Spleen (tissue), 11 donors: ENCODE results near the gene ADGRB2. TPM values are rescaled to one million over a fixed set of nuclear protein-coding genes. Genes with fewer than 3 reads are reported as not detected.

Experiments
- DNase-seq: peaks from one replicate; pipeline ENCODE4 v3.0.0-alpha.2; 2020
- H3K27ac ChIP-seq, 8 donors: fragments of 200-600 bp; sonication (generic) in 7 of 8; 1 replicate in 4 of 8; 2 replicates in 4 of 8; pipeline versions ENCODE4 v1.5.0 to v1.8.0; 2016 to 2021; ENCODE audit warnings: inconsistent platforms in 4 of 8, mild to moderate bottlenecking in 4 of 8, moderate library complexity in 1 of 8
- H3K27me3 ChIP-seq, 7 donors: fragments of 200-600 bp; sonication (generic) in 6 of 7; replicated peaks in 1 of 7; 1 replicate in 4 of 7; 2 replicates in 3 of 7; pipeline versions ENCODE4 v1.5.0 to v1.8.0; 2016 to 2021; ENCODE audit warnings: inconsistent platforms in 3 of 7, mild to moderate bottlenecking in 1 of 7
- H3K36me3 ChIP-seq, 6 donors: fragments of 200-600 bp; sonication (generic) in 5 of 6; 1 replicate in 4 of 6; 2 replicates in 2 of 6; pipeline versions ENCODE4 v1.5.0 to v1.8.0; 2016 to 2021; ENCODE audit warnings: inconsistent platforms in 2 of 6
- H3K4me1 ChIP-seq, 6 donors: fragments of 200-600 bp; sonication (generic) in 5 of 6; 1 replicate in 3 of 6; 2 replicates in 3 of 6; pipeline versions ENCODE4 v1.5.0 to v1.8.0; 2016 to 2021; ENCODE audit warnings: inconsistent platforms in 3 of 6
- H3K4me3 ChIP-seq, 8 donors: fragments of 200-600 bp; sonication (generic) in 7 of 8; 1 replicate in 4 of 8; 2 replicates in 4 of 8; pipeline versions ENCODE4 v1.5.0 to v1.8.0; 2016 to 2021; ENCODE audit warnings: inconsistent platforms in 4 of 8, mild to moderate bottlenecking in 4 of 8, moderate library complexity in 2 of 8
- H3K9me3 ChIP-seq, 8 donors: fragments of 200-600 bp; sonication (generic) in 7 of 8; 1 replicate in 4 of 8; 2 replicates in 4 of 8; pipeline versions ENCODE4 v1.5.0 to v1.8.0; 2016 to 2021; ENCODE audit warnings: inconsistent platforms in 4 of 8
- POLR2A ChIP-seq, 3 donors: fragments of 450-650 bp; IDR thresholded peaks; one replicate each; pipeline ENCODE4 v1.5.1; 2017; ENCODE audit warnings: antibody characterized with exemption in 3 of 3, mild to moderate bottlenecking in 1 of 3
- POLR2AphosphoS5 ChIP-seq, 3 donors: sonication (generic); formaldehyde crosslinking; IDR thresholded peaks; one replicate each; pipeline ENCODE4 v1.5.1; 2017; ENCODE audit warnings: antibody characterized with exemption in 3 of 3
- WGBS, 5 donors: extraction: QIAGEN DNeasy Blood & Tissue Kit in 3 of 5; methylation state at CpG; one replicate each; pipeline versions ENCODE4 v1.1.5 to v1.1.7; 2013 to 2018; 5-methylcytosine and 5-hydroxymethylcytosine counted together
- intact Hi-C: fragments of 100-400 bp; cut with DNase I; formaldehyde crosslinking; loops from one replicate; pipeline ENCODE4 v1.15.0; 2023; ENCODE audit warnings: low total_unique reads
- polyA plus RNA-seq, 3 donors: library from polyadenylated mRNA; stranded (reverse); fragments of 200-250 nt; gene quantifications; one replicate each; pipeline ENCODE4 v1.2.1, GENCODE V29; 2013
- total RNA-seq, 7 donors: library from RNA; depleted of rRNA in 3 of 7; stranded (reverse); fragments of >200 nt in 3 of 7; fragmentation: NEBNext Ultra II Directional in 4 of 7; extraction: Animal tissue kit (Norgen Biotek cat#: 25700) in 4 of 7; gene quantifications; one replicate each; pipeline versions ENCODE4 v1.1.0 to v1.2.1, GENCODE V29; 2016 to 2021
- TF ChIP-seq, protein P1 (sequence below), 11 experiments: fragments of 200-600 bp in 7 of 11; fragments of 450-650 bp in 4 of 11; sonication (generic) in 4 of 11; IDR thresholded peaks in 8 of 11; conservative IDR thresholded peaks in 3 of 11; 1 replicate in 7 of 11; 2 replicates in 4 of 11; pipeline versions ENCODE4 v1.4.0 to v1.8.0; 2016 to 2021; ENCODE audit warnings: antibody characterized with exemption in 11 of 11, inconsistent platforms in 4 of 11, mild to moderate bottlenecking in 1 of 11
- donor health status: healthy with polysubstance abuse.
- donor health status: DM: no; HTN: no; CAD: no; lungs with moderate emphysema.
- donor health status: DM: no; HTN: no; CAD: no.
- donor health status: Bipolar disorder and iron deficiency.
- donor health status: healthy.
- donor health status: DM: no; HTN: no; CAD: no.
- donor health status: DM: yes; HTN: yes; CAD: no.

The ADGRB2 gene
- total and polyA plus RNA-seq, 10 donors, result 0.52 to 5.1 (median 1.5) TPM

DNA sequence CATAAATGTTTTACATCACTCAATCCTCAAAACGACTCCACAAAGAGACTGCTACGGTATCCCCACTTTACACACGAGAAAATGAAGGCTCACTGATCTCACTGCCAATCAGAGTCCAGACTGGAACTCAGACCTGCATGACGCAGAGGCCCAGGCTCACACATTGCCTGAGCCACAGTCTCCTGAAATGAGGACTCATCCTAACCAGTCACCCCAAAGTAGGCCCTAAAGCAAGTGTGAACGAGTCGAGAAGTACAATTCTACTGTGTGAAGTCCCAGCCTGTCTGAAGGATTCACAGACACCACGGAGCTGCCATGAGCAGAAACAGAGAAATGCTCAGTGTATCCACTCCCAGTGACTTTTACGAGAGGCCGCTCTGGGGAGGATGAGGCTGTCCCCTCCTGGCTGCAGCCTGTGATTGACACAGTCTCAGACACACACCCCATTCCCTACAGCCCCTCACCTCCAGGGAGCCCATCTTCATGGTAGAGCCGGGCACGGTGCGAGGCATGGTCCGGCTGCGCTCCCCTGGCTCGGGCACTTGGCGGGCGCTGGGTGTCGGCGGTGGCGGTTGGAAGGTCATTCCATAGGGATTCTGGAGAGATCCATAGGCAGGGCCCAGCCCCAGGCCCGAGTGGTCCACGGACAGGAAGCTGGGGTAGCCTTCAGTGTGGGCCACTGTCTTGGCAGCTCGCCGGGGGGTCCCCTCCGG lies 33.6 kb downstream of the ADGRB2 start:
- Histone ChIP-seq H3K27ac (no peak overlapping the region), H3K4me1 (peaks cover 0 to 10% (median 0%) of the 10 kb centered on the region in 6 donors), H3K27me3 (no peaks in the 10 kb centered on the region), H3K36me3 (no peaks in the 10 kb centered on the region), H3K4me3 (no peak overlapping the region), H3K9me3 (no peaks in the 10 kb centered on the region)
- DNase-seq, result no peak
- intact Hi-C loops, result no loop called here
- WGBS, 5 donors, result 89 to 94% (median 91%) methylated on average over 18 to 25 of the region's 25 CpGs
- TF ChIP-seq POLR2A (IDR thresholded peaks at IDR 0.05) (no peak), POLR2AphosphoS5 (IDR thresholded peaks at IDR 0.05) (no peak)
- TF ChIP-seq, protein P1, sequence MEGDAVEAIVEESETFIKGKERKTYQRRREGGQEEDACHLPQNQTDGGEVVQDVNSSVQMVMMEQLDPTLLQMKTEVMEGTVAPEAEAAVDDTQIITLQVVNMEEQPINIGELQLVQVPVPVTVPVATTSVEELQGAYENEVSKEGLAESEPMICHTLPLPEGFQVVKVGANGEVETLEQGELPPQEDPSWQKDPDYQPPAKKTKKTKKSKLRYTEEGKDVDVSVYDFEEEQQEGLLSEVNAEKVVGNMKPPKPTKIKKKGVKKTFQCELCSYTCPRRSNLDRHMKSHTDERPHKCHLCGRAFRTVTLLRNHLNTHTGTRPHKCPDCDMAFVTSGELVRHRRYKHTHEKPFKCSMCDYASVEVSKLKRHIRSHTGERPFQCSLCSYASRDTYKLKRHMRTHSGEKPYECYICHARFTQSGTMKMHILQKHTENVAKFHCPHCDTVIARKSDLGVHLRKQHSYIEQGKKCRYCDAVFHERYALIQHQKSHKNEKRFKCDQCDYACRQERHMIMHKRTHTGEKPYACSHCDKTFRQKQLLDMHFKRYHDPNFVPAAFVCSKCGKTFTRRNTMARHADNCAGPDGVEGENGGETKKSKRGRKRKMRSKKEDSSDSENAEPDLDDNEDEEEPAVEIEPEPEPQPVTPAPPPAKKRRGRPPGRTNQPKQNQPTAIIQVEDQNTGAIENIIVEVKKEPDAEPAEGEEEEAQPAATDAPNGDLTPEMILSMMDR (IDR thresholded peaks at IDR 0.05 in 8 of 11, conservative IDR thresholded peaks at IDR 0.05 in 3 of 11), result no peak

DNA sequence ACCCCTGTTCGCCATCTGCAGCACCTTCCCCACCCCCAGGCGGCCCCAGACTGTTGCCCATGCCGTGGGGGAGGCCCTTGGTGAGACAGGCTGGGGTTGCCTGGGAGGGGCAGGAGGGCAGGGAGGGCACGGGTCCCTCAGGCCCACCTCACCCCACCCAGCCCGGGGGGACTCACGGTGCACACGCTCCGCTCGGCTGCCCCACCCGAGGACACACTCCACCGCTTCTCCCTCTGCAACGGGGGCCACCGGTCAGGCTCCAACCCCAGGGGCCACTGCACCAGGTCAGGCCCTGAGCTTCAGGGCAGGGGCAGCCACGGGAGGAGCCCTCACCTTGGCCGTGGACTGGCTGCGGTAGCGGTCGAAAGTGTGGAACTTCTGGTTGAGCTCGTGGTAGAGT lies 36.3 kb downstream of the ADGRB2 start:
- Histone ChIP-seq H3K27me3 (peaks cover 0 to 5% (median 0%) of the 10 kb centered on the region in 7 donors), H3K4me1 (no peaks in the 10 kb centered on the region), H3K9me3 (no peaks in the 10 kb centered on the region), H3K36me3 (no peaks in the 10 kb centered on the region), H3K27ac (no peak overlapping the region), H3K4me3 (no peak overlapping the region)
- WGBS, 5 donors, result 81 to 93% (median 88%) methylated on average over 7 to 19 of the region's 19 CpGs
- no peak for DNase-seq
- TF ChIP-seq POLR2A (IDR thresholded peaks at IDR 0.05), result no peak
- no peak for TF ChIP-seq POLR2AphosphoS5 (IDR thresholded peaks at IDR 0.05)
- intact Hi-C loops, result loop anchor here (10.0 kb wide), 1 partner anchor 47 kb away; no protein-coding TSS in a partner anchor

DNA sequence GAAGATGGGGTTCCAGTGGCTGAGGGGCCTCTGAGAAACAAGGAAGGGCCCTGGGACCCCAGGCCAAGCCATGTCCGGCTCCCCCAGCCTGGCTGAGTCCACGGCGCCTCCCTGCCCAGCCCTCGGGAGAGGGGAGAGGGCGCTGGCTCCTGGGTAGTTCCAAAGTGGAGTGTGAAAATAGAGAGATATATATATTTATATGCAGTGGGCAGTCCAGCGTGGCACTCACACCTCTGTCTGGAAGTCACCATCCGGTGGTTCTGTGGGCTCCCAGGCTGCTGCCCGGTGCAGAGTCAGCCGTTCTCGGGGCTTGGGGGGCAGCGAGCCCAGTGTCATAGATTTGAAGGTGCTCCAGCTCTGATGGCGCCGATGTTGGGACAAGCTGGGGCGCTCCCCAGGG lies 36.9 kb downstream of the ADGRB2 start:
- DNase-seq, result no peak
- H3K4me1 ChIP-seq, result no peaks in the 10 kb centered on the region
- no peak overlapping the region for H3K4me3 ChIP-seq
- TF ChIP-seq POLR2A (IDR thresholded peaks at IDR 0.05) (no peak), POLR2AphosphoS5 (IDR thresholded peaks at IDR 0.05) (no peak)
- TF ChIP-seq, protein P1 (IDR thresholded peaks at IDR 0.05 in 8 of 11, conservative IDR thresholded peaks at IDR 0.05 in 3 of 11), result no peak
- H3K9me3 ChIP-seq, result no peaks in the 10 kb centered on the region
- no peak overlapping the region for H3K27ac ChIP-seq
- WGBS, 5 donors, result 90 to 97% (median 95%) methylated on average over 13 to 14 of the region's 14 CpGs
- H3K27me3 ChIP-seq, result peaks cover 0 to 9% (median 0%) of the 10 kb centered on the region in 7 donors
- H3K36me3 ChIP-seq, result no peaks in the 10 kb centered on the region
- intact Hi-C loops, result loop anchor here (10.0 kb wide), 1 partner anchor 48 kb away; no protein-coding TSS in a partner anchor

DNA sequence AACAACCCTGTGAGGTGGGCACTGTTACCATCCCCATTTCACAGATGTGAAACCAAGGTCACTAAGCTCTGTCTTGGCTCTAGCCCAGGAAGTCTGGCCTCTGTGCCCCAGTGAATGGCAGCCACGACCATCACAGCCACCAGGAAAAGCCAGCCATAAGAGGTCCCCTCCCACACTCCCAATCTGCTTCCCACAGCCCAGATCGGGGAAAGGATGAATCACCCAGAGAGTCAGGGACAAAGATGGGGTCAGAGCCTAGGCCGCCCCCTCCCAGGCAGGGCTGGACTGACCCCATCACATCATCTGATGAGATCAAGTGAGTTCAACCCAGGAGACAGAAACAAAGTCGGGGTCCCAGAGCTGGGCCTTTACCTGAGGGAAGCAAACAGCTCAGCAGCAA lies 37.4 kb downstream of the ADGRB2 start:
- WGBS, 5 donors, result 55 to 75% (median 63%) methylated on average over 4 of the region's 4 CpGs
- peaks cover 0 to 9% (median 0%) of the 10 kb centered on the region in 7 donors for H3K27me3 ChIP-seq
- TF ChIP-seq POLR2AphosphoS5 (IDR thresholded peaks at IDR 0.05) (no peak), POLR2A (IDR thresholded peaks at IDR 0.05) (no peak)
- TF ChIP-seq, protein P1 (IDR thresholded peaks at IDR 0.05 in 8 of 11, conservative IDR thresholded peaks at IDR 0.05 in 3 of 11), result no peak
- H3K4me3 ChIP-seq, result no peak overlapping the region
- H3K27ac ChIP-seq, result no peak overlapping the region
- H3K9me3 ChIP-seq, result no peaks in the 10 kb centered on the region
- no peaks in the 10 kb centered on the region for H3K4me1 ChIP-seq
- no peaks in the 10 kb centered on the region for H3K36me3 ChIP-seq
- intact Hi-C loops, result loop anchor here (10.0 kb wide), 1 partner anchor 48 kb away; no protein-coding TSS in a partner anchor
- DNase-seq, result no peak
